CD4-positive, alpha-beta memory T cell (primary cell): ENCODE data around the gene BFAR. TPM values are rescaled to one million over a fixed set of nuclear protein-coding genes. Genes with fewer than 3 reads are reported as not detected.

Source experiments
- CTCF ChIA-PET: fragments of 350-600 bp; sonication (Branson Sonifier 250); formaldehyde crosslinking; loops from one replicate; lab custom pipeline; 2021; ENCODE audit warnings: inconsistent platforms; ENCODE audit not compliant: partially characterized antibody; lab: Charles Lee
- POLR2A ChIA-PET: fragments of 350-600 bp; sonication (Branson Sonifier 250); formaldehyde crosslinking; loops from one replicate; lab custom pipeline; 2021; ENCODE audit not compliant: partially characterized antibody; lab: Charles Lee
- DNase-seq, 5 donors: peaks; one replicate each; pipeline versions ENCODE4 v3.0.0 to v3.0.0-alpha.2; 2020 to 2022; ENCODE audit warnings: mixed read lengths in 1 of 5
- H3K27ac ChIP-seq: one replicate; pipeline ENCODE4 v1.7.0; 2013; ENCODE audit warnings: low read depth, low read length
- H3K27me3 ChIP-seq: 2 replicates; pipeline ENCODE4 v1.7.0; 2013; ENCODE audit warnings: mild to moderate bottlenecking, low read length, moderate library complexity; ENCODE audit not compliant: insufficient read depth
- H3K36me3 ChIP-seq: 2 replicates; pipeline ENCODE4 v1.7.0; 2013; ENCODE audit warnings: mild to moderate bottlenecking, low read length, moderate library complexity; ENCODE audit not compliant: insufficient read depth
- H3K4me1 ChIP-seq: 2 replicates; pipeline ENCODE4 v1.7.0; 2013; ENCODE audit warnings: mild to moderate bottlenecking, low read length, moderate library complexity; ENCODE audit not compliant: insufficient read depth
- H3K4me3 ChIP-seq, 2 donors: one replicate each; pipeline ENCODE4 v1.7.0; 2013; ENCODE audit warnings: low read length in 2 of 2, mild to moderate bottlenecking in 1 of 2
- H3K9me3 ChIP-seq, 2 donors: one replicate each; pipeline ENCODE4 v1.7.0; 2013; ENCODE audit warnings: low read length in 2 of 2, control low read depth in 1 of 2; ENCODE audit not compliant: control insufficient read depth in 1 of 2
- H3K27ac Mint-ChIP-seq, 7 donors: one replicate each; pipeline ENCODE4 v1.8.0; 2020 to 2021; ENCODE audit warnings: mixed read lengths in 7 of 7, mild to moderate bottlenecking in 6 of 7, inconsistent platforms in 3 of 7, moderate library complexity in 3 of 7
- H3K27me3 Mint-ChIP-seq, 2 donors: one replicate each; pipeline ENCODE4 v1.8.0; 2020 to 2021; ENCODE audit warnings: mixed read lengths in 2 of 2
- H3K36me3 Mint-ChIP-seq, 2 donors: one replicate each; pipeline ENCODE4 v1.8.0; 2020 to 2021; ENCODE audit warnings: mixed read lengths in 2 of 2, inconsistent platforms in 1 of 2, mild to moderate bottlenecking in 1 of 2
- H3K4me1 Mint-ChIP-seq, 4 donors: one replicate each; pipeline ENCODE4 v1.8.0; 2020 to 2021; ENCODE audit warnings: mixed read lengths in 4 of 4, mild to moderate bottlenecking in 1 of 4
- H3K4me3 Mint-ChIP-seq, 8 donors: one replicate each; pipeline ENCODE4 v1.8.0; 2020 to 2021; ENCODE audit warnings: mixed read lengths in 8 of 8, mild to moderate bottlenecking in 7 of 8, moderate library complexity in 6 of 8, inconsistent platforms in 3 of 8
- H3K9me3 Mint-ChIP-seq, 8 donors: one replicate each; pipeline ENCODE4 v1.8.0; 2020 to 2021; ENCODE audit warnings: mixed read lengths in 8 of 8, mild to moderate bottlenecking in 5 of 8, inconsistent platforms in 3 of 8, moderate library complexity in 1 of 8
- intact Hi-C: fragments of 100-400 bp; cut with micrococcal nuclease; formaldehyde crosslinking; loops from one replicate; pipeline ENCODE4 v1.15.1; 2023
- polyA plus RNA-seq, 2 donors: library from polyadenylated mRNA; unstranded; fragments of 300-500 nt; fragmentation: Illumina TruSeq; gene quantifications; one replicate each; pipeline ENCODE4 v1.2.3, GENCODE V29; 2021
- total RNA-seq, 2 experiments: library from RNA; stranded (reverse); gene quantifications; one replicate each; pipeline ENCODE4 v1.2.3, GENCODE V29; 2021

Gene BFAR
- total and polyA plus RNA-seq, 4 experiments from 2014 or later, result 31.2 to 79.6 (median 62.8) TPM

- no peaks in the 10 kb centered on the region for H3K27me3 Mint-ChIP-seq
- peaks cover 0 to 2% (median 0%) of the 10 kb centered on the region in 4 donors for H3K4me1 Mint-ChIP-seq
- Histone ChIP-seq H3K27me3 (no peaks in the 10 kb centered on the region), H3K4me1 (no peaks in the 10 kb centered on the region), H3K36me3 (peaks cover 55% of the 10 kb centered on the region), H3K4me3 (no peak overlapping the region), H3K9me3 (no peaks in the 10 kb centered on the region), H3K27ac (no peak overlapping the region)
- peaks cover 24 to 59% of the 10 kb centered on the region in 2 donors for H3K36me3 Mint-ChIP-seq
- H3K27ac Mint-ChIP-seq, result peak overlapping the region in 3 of 7 donors; percentile 25 to 76 (median 63)
- no peak overlapping the region for H3K4me3 Mint-ChIP-seq
- intact Hi-C loops, result no loop called here
- no peak for DNase-seq
- H3K9me3 Mint-ChIP-seq, result no peaks in the 10 kb centered on the region
- ChIA-PET POLR2A (interaction anchor here (0.6 to 0.9 kb wide), 2 partner anchors 18 to 28 kb away, joined by 3 read pairs; partner anchors contain the start of gene BFAR), CTCF (interaction anchor here (1.2 kb wide), 1 partner anchor 9 kb away, joined by 3 read pairs; no protein-coding TSS in a partner anchor)
These were observed 17.9 kb downstream of the BFAR start for GRCh38 chr16:14650629-14651028.

GRCh38 chr16:14652726-14653125, 20.0 kb downstream of the BFAR start:
- Mint-ChIP-seq H3K4me1 (peaks cover 0 to 2% (median under 1%) of the 10 kb centered on the region in 4 donors), H3K4me3 (no peak overlapping the region)
- peaks cover 61% of the 10 kb centered on the region for H3K36me3 ChIP-seq

GRCh38 chr16:14658063-14658462, 25.3 kb downstream of the BFAR start:
- no peaks in the 10 kb centered on the region for H3K4me1 ChIP-seq
- DNase-seq, result no peak
- H3K27me3 ChIP-seq, result no peaks in the 10 kb centered on the region
- H3K4me3 ChIP-seq, result no peak overlapping the region
- POLR2A ChIA-PET, result interaction anchor here (1.0 kb wide), 1 partner anchor 26 kb away, joined by 3 read pairs; no protein-coding TSS in a partner anchor
- peaks cover 41% of the 10 kb centered on the region for H3K36me3 ChIP-seq
- no peaks in the 10 kb centered on the region for H3K9me3 ChIP-seq
- intact Hi-C loops, result no loop called here
- Mint-ChIP-seq H3K9me3 (no peaks in the 10 kb centered on the region), H3K4me1 (peaks cover 0 to 7% (median 2%) of the 10 kb centered on the region in 4 donors), H3K27me3 (no peaks in the 10 kb centered on the region), H3K4me3 (no peak overlapping the region), H3K27ac (peak overlapping the region in 4 of 7 donors; percentile 32 to 64 (median 42)), H3K36me3 (peaks cover 27 to 60% of the 10 kb centered on the region in 2 donors)
- no peak overlapping the region for H3K27ac ChIP-seq
- CTCF ChIA-PET, result interaction anchor here (1.3 kb wide), 1 partner anchor 41 kb away, joined by 3 read pairs; no protein-coding TSS in a partner anchor

More at GRCh38 chr16:14652726-14653125, 20.0 kb downstream of the BFAR start:
- Histone ChIP-seq H3K27me3 (no peaks in the 10 kb centered on the region), H3K27ac (no peak overlapping the region), H3K4me3 (no peak overlapping the region), H3K4me1 (no peaks in the 10 kb centered on the region), H3K9me3 (no peaks in the 10 kb centered on the region)
- DNase-seq, result no peak
- Mint-ChIP-seq H3K27me3 (no peaks in the 10 kb centered on the region), H3K9me3 (no peaks in the 10 kb centered on the region), H3K36me3 (peaks cover 24 to 69% of the 10 kb centered on the region in 2 donors), H3K27ac (peak overlapping the region in 3 of 7 donors; percentile 12 to 65 (median 37))
- ChIA-PET CTCF (interaction anchor here (0.7 kb wide), 1 partner anchor 35 kb away, joined by 4 read pairs; no protein-coding TSS in a partner anchor), POLR2A (no interaction called here)
- intact Hi-C loops, result no loop called here

GRCh38 chr16:14667347-14668266, 34.9 kb downstream of the BFAR start:
- Histone ChIP-seq H3K4me3 (no peak overlapping the region), H3K9me3 (no peaks in the 10 kb centered on the region), H3K27ac (no peak overlapping the region), H3K27me3 (no peaks in the 10 kb centered on the region), H3K4me1 (no peaks in the 10 kb centered on the region), H3K36me3 (peaks cover 42% of the 10 kb centered on the region)
- peak overlapping the region in 2 of 7 donors; percentile 42 to 78 for H3K27ac Mint-ChIP-seq
- H3K4me3 Mint-ChIP-seq, result no peak overlapping the region
- H3K27me3 Mint-ChIP-seq, result no peaks in the 10 kb centered on the region
- ChIA-PET CTCF (no interaction called here), POLR2A (no interaction called here)
- H3K4me1 Mint-ChIP-seq, result peaks cover 0 to 8% (median 3%) of the 10 kb centered on the region in 4 donors
- peaks cover 0 to 2% (median 0%) of the 10 kb centered on the region in 8 donors for H3K9me3 Mint-ChIP-seq
- DNase-seq, result no peak
- peaks cover 50 to 52% of the 10 kb centered on the region in 2 donors for H3K36me3 Mint-ChIP-seq
- intact Hi-C loops, result no loop called here

- Histone ChIP-seq H3K27me3 (no peaks in the 10 kb centered on the region), H3K36me3 (peaks cover 36% of the 10 kb centered on the region), H3K4me3 (no peak overlapping the region), H3K4me1 (no peaks in the 10 kb centered on the region), H3K27ac (no peak overlapping the region), H3K9me3 (no peaks in the 10 kb centered on the region)
- POLR2A ChIA-PET, result no interaction called here
- Mint-ChIP-seq H3K27me3 (no peaks in the 10 kb centered on the region), H3K4me1 (peaks cover 0 to 14% (median 6%) of the 10 kb centered on the region in 4 donors), H3K27ac (peak overlapping the region in 1 of 7 donors; percentile 9), H3K36me3 (peaks cover 43 to 47% of the 10 kb centered on the region in 2 donors), H3K9me3 (peaks cover 0 to 2% (median 0%) of the 10 kb centered on the region in 8 donors), H3K4me3 (no peak overlapping the region)
- CTCF ChIA-PET, result no interaction called here
- intact Hi-C loops, result no loop called here
- no peak for DNase-seq
These were observed 35.9 kb downstream of the BFAR start for GRCh38 chr16:14668556-14669223.

- Mint-ChIP-seq H3K9me3 (peaks cover 0 to 2% (median 0%) of the 10 kb centered on the region in 8 donors), H3K27ac (peak overlapping the region in 1 of 7 donors; percentile 53), H3K36me3 (peaks cover 36 to 39% of the 10 kb centered on the region in 2 donors), H3K4me3 (no peak overlapping the region), H3K4me1 (peaks cover 0 to 17% (median 6%) of the 10 kb centered on the region in 4 donors), H3K27me3 (no peaks in the 10 kb centered on the region)
- intact Hi-C loops, result no loop called here
- no peak overlapping the region for H3K4me3 ChIP-seq
- ChIA-PET POLR2A (no interaction called here), CTCF (no interaction called here)
- no peak for DNase-seq
- H3K9me3 ChIP-seq, result no peaks in the 10 kb centered on the region
- no peaks in the 10 kb centered on the region for H3K4me1 ChIP-seq
- peaks cover 27% of the 10 kb centered on the region for H3K36me3 ChIP-seq
- H3K27ac ChIP-seq, result no peak overlapping the region
- H3K27me3 ChIP-seq, result no peaks in the 10 kb centered on the region
These were observed 37.0 kb downstream of the BFAR start for GRCh38 chr16:14669776-14670175.
